SU-DHL-6 (cell line): ENCODE measurements around the gene WNT7B.

Source experiments
- H2AFZ ChIP-seq: fragments of 200-600 bp; sonication (generic); 2 replicates; pipeline ENCODE4 v1.6.1; 2014; ENCODE audit warnings: low read depth, mild to moderate bottlenecking, moderate library complexity, mixed read lengths, antibody characterized with exemption, low read length; ENCODE audit not compliant: severe bottlenecking
- H3F3A ChIP-seq: fragments of 200-600 bp; shearing (Covaris generic); 2 replicates; pipeline ENCODE4 v1.6.0; 2016; ENCODE audit warnings: antibody characterized with exemption, mild to moderate bottlenecking; ENCODE audit not compliant: insufficient read depth
- H3K27ac ChIP-seq: fragments of 200-600 bp; sonication (generic); 2 replicates; pipeline ENCODE4 v1.5.1; 2016; ENCODE audit warnings: low read depth, mild to moderate bottlenecking, low read length, moderate library complexity, mixed read lengths
- H3K27me3 ChIP-seq: fragments of 200-600 bp; sonication (generic), shearing (Covaris generic); 2 replicates; pipeline ENCODE4 v1.6.0; 2014; ENCODE audit warnings: mild to moderate bottlenecking, low read length
- H3K36me3 ChIP-seq: fragments of 200-600 bp; sonication (generic); 2 replicates; pipeline ENCODE4 v1.6.1; 2014; ENCODE audit warnings: mild to moderate bottlenecking, low read length, mixed read lengths
- H3K4me2 ChIP-seq: fragments of 300-600, 200-600 bp; shearing (Covaris generic), sonication (generic); 2 replicates; pipeline ENCODE4 v1.6.0; 2014; ENCODE audit warnings: low read length, low read depth, mild to moderate bottlenecking; ENCODE audit not compliant: poor library complexity, severe bottlenecking
- H3K4me3 ChIP-seq: fragments of 200-600 bp; sonication (generic); 2 replicates; pipeline ENCODE4 v1.5.1; 2014; ENCODE audit warnings: antibody characterized with exemption, low read length, mild to moderate bottlenecking, mixed read lengths; ENCODE audit not compliant: insufficient read depth, poor library complexity, severe bottlenecking
- H3K79me2 ChIP-seq: fragments of 200-600 bp; sonication (generic); 2 replicates; pipeline ENCODE4 v1.6.1; 2014; ENCODE audit warnings: mild to moderate bottlenecking, low read length, moderate library complexity; ENCODE audit not compliant: insufficient read depth
- H3K9ac ChIP-seq: fragments of 200-600 bp; sonication (generic); 2 replicates; pipeline ENCODE4 v1.7.0; 2014; ENCODE audit warnings: mild to moderate bottlenecking, low read length
- H3K9me2 ChIP-seq: fragments of 200-600 bp; sonication (generic); replicated peaks from 2 replicates; pipeline ENCODE4 v1.6.1; 2014; ENCODE audit warnings: low read length; ENCODE audit not compliant: insufficient read depth
- H3K9me3 ChIP-seq: fragments of 200-600 bp; sonication (generic); 2 replicates; pipeline ENCODE4 v1.6.1; 2014; ENCODE audit warnings: low read length, mixed read lengths; ENCODE audit not compliant: insufficient read depth
- H4K20me1 ChIP-seq: fragments of 200-600 bp; sonication (generic); 2 replicates; pipeline ENCODE4 v1.6.1; 2014; ENCODE audit warnings: low read depth, mild to moderate bottlenecking, antibody characterized with exemption, low read length, moderate library complexity, mixed read lengths
- CTCF ChIP-seq: fragments of 200-600 bp; sonication (generic); IDR thresholded peaks from one replicate; pipeline ENCODE4 v1.5.1; 2017; ENCODE audit warnings: antibody characterized with exemption, mild to moderate bottlenecking, low read length, moderate library complexity; ENCODE audit not compliant: insufficient read depth, poor library complexity, severe bottlenecking
- EZH2phosphoT487 ChIP-seq: fragments of 200-600 bp; sonication (generic), shearing (Covaris generic); conservative IDR thresholded peaks from 2 replicates; pipeline ENCODE4 v1.6.1; 2018; ENCODE audit warnings: mild to moderate bottlenecking, antibody characterized with exemption, low read length, moderate library complexity, mixed read lengths

The WNT7B gene

DNA sequence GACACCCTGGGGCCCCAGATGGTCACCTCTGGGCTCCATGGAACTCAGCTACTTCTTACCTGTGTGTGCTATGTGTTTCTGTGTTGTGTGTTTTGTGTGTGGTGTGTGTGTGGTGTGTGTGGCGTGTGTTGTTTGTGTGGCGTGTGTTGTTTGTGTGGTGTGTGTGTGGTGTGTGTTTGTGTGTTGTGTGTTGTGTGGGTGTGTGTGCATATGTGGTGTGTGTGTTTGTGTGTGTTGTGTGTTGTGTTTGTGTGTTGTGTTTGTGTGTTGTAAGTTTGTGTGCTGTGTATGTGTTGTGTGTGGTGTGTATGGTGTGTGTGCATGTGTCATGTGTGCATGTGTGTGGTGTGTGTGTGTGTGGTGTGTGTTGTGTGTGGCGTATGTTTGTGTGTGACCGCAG, 3.8 kb upstream of the WNT7B start:
- Histone ChIP-seq H4K20me1 (no peaks in the 10 kb centered on the region), H3K27ac (no peak overlapping the region), H3K4me2 (no peak overlapping the region), H3K9me3 (no peaks in the 10 kb centered on the region), H3K27me3 (no peaks in the 10 kb centered on the region), H3K4me3 (no peak overlapping the region), H3K9me2 (no peaks in the 10 kb centered on the region), H3K9ac (no peak overlapping the region), H3F3A (no peaks in the 10 kb centered on the region), H3K79me2 (no peaks in the 10 kb centered on the region), H3K36me3 (no peaks in the 10 kb centered on the region), H2AFZ (no peak overlapping the region)
- TF ChIP-seq EZH2phosphoT487, result no peak
- no peak for TF ChIP-seq CTCF

DNA sequence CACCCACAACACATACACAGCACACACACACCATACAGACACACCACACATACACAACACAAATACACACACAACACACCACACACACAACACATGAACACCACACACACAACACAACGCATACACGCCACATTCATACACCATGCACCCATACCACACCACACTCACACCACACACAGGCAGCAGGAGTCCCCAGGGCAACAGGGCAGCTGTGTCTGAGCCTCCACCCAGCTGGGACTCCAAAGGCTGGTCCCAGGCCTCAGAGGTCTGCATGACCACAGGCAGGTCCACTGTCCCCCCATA, 3.3 kb upstream of the WNT7B start:
- Histone ChIP-seq H3K9me3 (no peaks in the 10 kb centered on the region), H3K9me2 (no peaks in the 10 kb centered on the region), H3K27ac (no peak overlapping the region), H4K20me1 (no peaks in the 10 kb centered on the region), H3K79me2 (no peaks in the 10 kb centered on the region), H3F3A (no peaks in the 10 kb centered on the region), H3K27me3 (no peaks in the 10 kb centered on the region), H3K9ac (no peak overlapping the region), H2AFZ (no peak overlapping the region), H3K4me2 (no peak overlapping the region), H3K36me3 (no peaks in the 10 kb centered on the region), H3K4me3 (no peak overlapping the region)
- TF ChIP-seq EZH2phosphoT487 (no peak), CTCF (no peak)

- H3K36me3 ChIP-seq, result no peaks in the 10 kb centered on the region
- no peak for TF ChIP-seq EZH2phosphoT487
- H3K9ac ChIP-seq, result peak overlapping the region; percentile 62
- no peak overlapping the region for H2AFZ ChIP-seq
- peak overlapping the region; percentile 58 for H3K4me3 ChIP-seq
- no peaks in the 10 kb centered on the region for H3K79me2 ChIP-seq
- no peaks in the 10 kb centered on the region for H3K27me3 ChIP-seq
- H3K9me3 ChIP-seq, result no peaks in the 10 kb centered on the region
- H3K4me2 ChIP-seq, result peak overlapping the region; percentile 55
- no peaks in the 10 kb centered on the region for H4K20me1 ChIP-seq
- H3F3A ChIP-seq, result no peaks in the 10 kb centered on the region
- H3K9me2 ChIP-seq, result no peaks in the 10 kb centered on the region
- H3K27ac ChIP-seq, result no peak overlapping the region
These were observed 1.3 kb upstream of the WNT7B start for GRCh38 chr22:45978275-45978713.

GRCh38 chr22:45977551-45978274, 751 bp upstream of the WNT7B start:
- H4K20me1 ChIP-seq, result no peaks in the 10 kb centered on the region
- H3K9me2 ChIP-seq, result no peaks in the 10 kb centered on the region
- no peak overlapping the region for H3K4me2 ChIP-seq
- no peaks in the 10 kb centered on the region for H3K36me3 ChIP-seq
- H3F3A ChIP-seq, result no peaks in the 10 kb centered on the region
- no peak overlapping the region for H2AFZ ChIP-seq
- no peaks in the 10 kb centered on the region for H3K27me3 ChIP-seq
- no peak for TF ChIP-seq EZH2phosphoT487
- TF ChIP-seq CTCF, result no peak
- 0 out of 2 replicates have a peak overlapping the region, but pooled peaks have one; percentile 62 for H3K9ac ChIP-seq
- H3K9me3 ChIP-seq, result no peaks in the 10 kb centered on the region
- no peaks in the 10 kb centered on the region for H3K79me2 ChIP-seq
- H3K27ac ChIP-seq, result no peak overlapping the region
- H3K4me3 ChIP-seq, result no peak overlapping the region
